CD4-positive, alpha-beta T cell treated with Interleukin-12 subunit alpha and Interleukin-12 subunit beta, for 1 hour (primary cell): ENCODE measurements around the gene COL24A1.
"Not testable (repeated sequence)": the region's sequence is repeated elsewhere in the genome, so short reads cannot be mapped to it uniquely, and the experiment has no call there.

Source experiments
- DNase-seq: peaks from one replicate; pipeline ENCODE4 v3.0.0-alpha.2; 2020

The COL24A1 gene

GRCh38 chr1:85756864-85757263 is 399.7 kb downstream of the COL24A1 start:
- DNase-seq: no peak

- DNase-seq: no peak
Observed at GRCh38 chr1:85748120-85748519, 408.5 kb downstream of the COL24A1 start.

GRCh38 chr1:85746777-85747176 is 409.8 kb downstream of the COL24A1 start:
- DNase-seq: no peak

GRCh38 chr1:85743814-85744213 is 412.8 kb downstream of the COL24A1 start:
- no peak for DNase-seq

GRCh38 chr1:85734931-85735330 is 421.6 kb downstream of the COL24A1 start:
- no peak for DNase-seq

- DNase-seq: no peak
Observed at GRCh38 chr1:85718678-85719340, 437.8 kb downstream of the COL24A1 start.

- not testable (repeated sequence) for DNase-seq
Observed at GRCh38 chr1:85714418-85715114, 442.0 kb downstream of the COL24A1 start.

GRCh38 chr1:85708829-85709227 is 447.7 kb downstream of the COL24A1 start:
- DNase-seq: no peak

- DNase-seq: peak; percentile 91
Observed at GRCh38 chr1:85707990-85708828, 448.4 kb downstream of the COL24A1 start, which contains the start of gene ZNHIT6. Gene ZNHIT6 (minus strand): TSS chr1:85708433. CDS start chr1:85708284, 149 bp downstream.

GRCh38 chr1:85707267-85707989 is 449.1 kb downstream of the COL24A1 start:
- no peak for DNase-seq

GRCh38 chr1:85705940-85706339 is 450.6 kb downstream of the COL24A1 start:
- DNase-seq: no peak

- DNase-seq: no peak
Observed at GRCh38 chr1:85700422-85700821, 456.1 kb downstream of the COL24A1 start.

GRCh38 chr1:85697895-85698294 is 458.7 kb downstream of the COL24A1 start:
- no peak for DNase-seq

- DNase-seq: no peak
Observed at GRCh38 chr1:85692730-85693314, 463.8 kb downstream of the COL24A1 start.

- DNase-seq: no peak
Observed at GRCh38 chr1:85689775-85690404, 466.7 kb downstream of the COL24A1 start.

GRCh38 chr1:85683292-85684025 is 473.1 kb downstream of the COL24A1 start:
- no peak for DNase-seq

GRCh38 chr1:85681087-85681486 is 475.5 kb downstream of the COL24A1 start:
- DNase-seq: no peak
